ENCODE results near the gene PRMT7. TPM values are rescaled to one million over a fixed set of nuclear protein-coding genes. Genes with fewer than 3 reads are reported as not detected.

Gene PRMT7
- total and polyA plus RNA-seq, 9 donors, result 27.8 to 43.4 (median 37.8) TPM

DNA sequence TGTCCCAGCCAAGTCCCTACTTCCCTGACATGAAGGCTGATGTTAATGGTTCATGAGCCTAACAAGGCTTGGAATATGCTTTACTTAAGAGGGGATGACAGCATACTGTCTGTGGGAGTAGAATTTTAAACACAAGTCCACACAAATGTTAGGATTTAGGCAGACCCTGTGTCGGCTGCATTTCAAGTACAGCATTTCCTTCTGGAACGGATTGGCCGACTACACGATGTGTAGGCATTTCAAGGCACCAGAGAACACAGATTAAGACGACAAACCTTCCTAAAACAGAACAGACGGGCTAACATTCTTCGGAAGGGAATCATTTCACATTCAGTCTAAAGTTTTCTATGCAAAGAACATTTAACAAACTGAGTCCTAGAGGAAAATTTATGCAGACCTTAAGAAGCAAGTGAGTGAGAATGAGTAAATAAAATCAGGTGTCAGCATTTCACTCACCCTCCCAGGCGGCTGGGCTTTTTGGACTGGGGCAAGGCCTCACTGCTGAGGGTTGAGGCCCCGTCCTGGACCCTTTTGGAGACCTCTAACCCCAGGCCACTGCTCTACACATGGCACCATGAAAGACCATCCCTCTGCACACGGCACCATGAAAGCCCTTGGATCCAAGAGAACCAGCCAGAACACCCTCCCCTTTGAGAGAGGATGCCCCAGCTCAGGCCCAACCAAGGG is 70.0 kb downstream of the PRMT7 start:
- no peaks in the 10 kb centered on the region for H3K27me3 ChIP-seq
- H3K4me3 ChIP-seq, result no peak overlapping the region
- intact Hi-C loops (cut with DNase I), result no loop called here
- WGBS, 3 donors, result 78 to 82% (median 81%) methylated on average over 10 of the region's 10 CpGs
- DNase-seq, result no peak
- no peaks in the 10 kb centered on the region for H3K4me1 ChIP-seq (ENCODE audit: insufficient read depth)
- TF ChIP-seq CTCF (IDR thresholded peaks at IDR 0.05) (no peak), EP300 (IDR thresholded peaks at IDR 0.05) (no peak), POLR2A (IDR thresholded peaks at IDR 0.05) (no peak)
- H3K36me3 ChIP-seq, result no peaks in the 10 kb centered on the region
- H3K9me3 ChIP-seq, result no peaks in the 10 kb centered on the region
- H3K27ac ChIP-seq, result no peak overlapping the region

GRCh38 chr16:68381363-68381724 is 70.5 kb downstream of the PRMT7 start:
- DNase-seq, result no peak
- no peak overlapping the region for H3K27ac ChIP-seq
- 72 to 86% (median 75%) methylated on average over 7 of the region's 7 CpGs for WGBS, 3 donors
- no peaks in the 10 kb centered on the region for H3K4me1 ChIP-seq (ENCODE audit: insufficient read depth)
- intact Hi-C loops (cut with DNase I), result no loop called here
- no peaks in the 10 kb centered on the region for H3K27me3 ChIP-seq
- no peaks in the 10 kb centered on the region for H3K9me3 ChIP-seq
- no peaks in the 10 kb centered on the region for H3K36me3 ChIP-seq
- TF ChIP-seq CTCF (IDR thresholded peaks at IDR 0.05) (no peak), EP300 (IDR thresholded peaks at IDR 0.05) (no peak), POLR2A (IDR thresholded peaks at IDR 0.05) (no peak)
- no peak overlapping the region for H3K4me3 ChIP-seq

DNA sequence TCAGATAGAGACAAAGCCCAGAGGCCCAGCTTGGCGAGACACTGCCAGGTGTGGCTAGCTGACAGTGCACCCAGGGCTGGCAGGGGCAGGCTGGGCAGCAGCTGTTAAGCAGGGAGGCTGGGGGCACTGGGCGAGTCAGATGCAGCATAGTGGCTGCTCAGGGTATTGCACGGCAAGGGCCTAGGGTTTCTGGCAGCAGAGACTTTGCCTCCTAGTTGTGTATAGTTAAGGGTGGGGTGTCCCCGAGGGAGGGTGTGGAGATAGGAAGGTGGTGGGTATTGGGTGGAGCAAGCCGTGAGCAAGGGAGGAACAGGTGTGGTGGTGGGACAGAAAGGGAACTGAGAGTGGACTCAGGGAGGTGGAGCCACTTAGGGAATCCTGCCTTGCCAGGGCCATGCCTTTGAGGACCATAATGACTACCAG is 71.5 kb downstream of the PRMT7 start:
- Histone ChIP-seq H3K36me3 (no peaks in the 10 kb centered on the region), H3K9me3 (no peaks in the 10 kb centered on the region), H3K4me1 (ENCODE audit: insufficient read depth) (no peaks in the 10 kb centered on the region), H3K27me3 (no peaks in the 10 kb centered on the region), H3K27ac (no peak overlapping the region), H3K4me3 (no peak overlapping the region)
- TF ChIP-seq CTCF (IDR thresholded peaks at IDR 0.05), result no peak
- no peak for TF ChIP-seq POLR2A (IDR thresholded peaks at IDR 0.05)
- TF ChIP-seq EP300 (IDR thresholded peaks at IDR 0.05), result no peak
- DNase-seq, result no peak
- intact Hi-C loops (cut with DNase I), result no loop called here
- WGBS, 3 donors, result 85 to 94% (median 88%) methylated on average over 5 of the region's 5 CpGs

- Histone ChIP-seq H3K27me3 (no peaks in the 10 kb centered on the region), H3K4me3 (no peak overlapping the region), H3K9me3 (no peaks in the 10 kb centered on the region), H3K36me3 (no peaks in the 10 kb centered on the region), H3K27ac (no peak overlapping the region), H3K4me1 (ENCODE audit: insufficient read depth) (no peaks in the 10 kb centered on the region)
- TF ChIP-seq POLR2A (IDR thresholded peaks at IDR 0.05), result no peak
- 96 to 97% (median 97%) methylated on average over 4 of the region's 4 CpGs for WGBS, 3 donors
- DNase-seq, result no peak
- intact Hi-C loops (cut with DNase I), result no loop called here
Measured at GRCh38 chr16:68383858-68384257, 73.0 kb downstream of the PRMT7 start.

DNA sequence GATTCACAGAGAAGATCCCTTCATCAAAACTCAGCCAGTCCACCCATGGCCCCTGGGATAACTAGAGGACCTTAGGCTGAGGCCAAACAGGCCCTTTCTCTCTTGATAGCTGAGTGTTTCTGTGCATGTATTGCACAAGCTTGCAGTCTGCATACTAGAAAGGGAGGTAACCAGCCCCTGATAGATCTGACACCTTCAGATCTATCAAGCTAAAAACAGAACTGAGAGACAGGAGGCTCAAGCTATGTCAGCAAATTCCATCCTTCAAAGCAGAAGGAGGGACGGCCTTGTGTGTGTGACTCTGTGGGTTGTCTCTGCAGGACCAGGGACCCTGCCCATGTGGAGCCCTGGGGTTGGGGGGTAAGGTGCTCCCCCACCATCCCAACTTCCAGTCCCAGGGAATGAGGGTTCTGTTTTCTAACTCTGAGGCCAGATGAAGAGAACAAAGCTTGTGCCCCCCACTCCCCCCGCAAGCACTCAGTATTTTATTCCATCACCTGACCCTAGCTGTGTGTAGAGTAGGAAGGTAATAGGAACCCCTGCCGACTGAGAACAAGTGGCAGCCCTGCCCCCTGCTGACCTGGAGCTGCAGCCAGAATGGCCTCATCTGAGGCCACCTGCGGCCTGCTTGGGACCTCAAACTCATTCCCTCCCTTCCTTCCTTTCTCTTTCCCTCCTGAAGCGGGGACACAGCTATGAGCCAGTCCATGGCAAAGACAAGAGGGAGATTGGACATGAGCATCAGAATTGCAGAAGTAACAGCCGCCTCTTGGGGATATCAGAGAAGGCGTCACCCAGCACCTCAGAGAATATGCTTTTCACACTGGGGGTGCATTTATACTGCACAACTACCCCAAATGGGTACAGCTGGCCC is 73.7 kb downstream of the PRMT7 start:
- H3K9me3 ChIP-seq, result no peaks in the 10 kb centered on the region
- H3K27ac ChIP-seq, result no peak overlapping the region
- H3K36me3 ChIP-seq, result no peaks in the 10 kb centered on the region
- DNase-seq, result no peak
- H3K27me3 ChIP-seq, result no peaks in the 10 kb centered on the region
- TF ChIP-seq EP300 (IDR thresholded peaks at IDR 0.05) (no peak), POLR2A (IDR thresholded peaks at IDR 0.05) (no peak), CTCF (IDR thresholded peaks at IDR 0.05) (no peak)
- no peak overlapping the region for H3K4me3 ChIP-seq
- WGBS, 3 donors, result 75 to 85% (median 82%) methylated on average over 7 of the region's 7 CpGs
- intact Hi-C loops (cut with DNase I), result no loop called here
- no peaks in the 10 kb centered on the region for H3K4me1 ChIP-seq (ENCODE audit: insufficient read depth)

Data from ovary (tissue), 9 donors.